Kidney (tissue), 14 donors: ENCODE results near the gene ZFP90. TPM values are rescaled to one million over a fixed set of nuclear protein-coding genes. Genes with fewer than 3 reads are reported as not detected.

Experiments
- DNase-seq, 5 donors: peaks; one replicate each; pipeline ENCODE4 v3.0.0-alpha.2; 2013 to 2020
- FAIRE-seq: peaks from 2 replicates; lab custom pipeline; 2012; peaks lifted over from hg19 to GRCh38; lab: Jason Lieb, UNC
- H3K27ac ChIP-seq, 2 donors: one replicate each; pipeline ENCODE4 v1.7.0; 2013; ENCODE audit warnings: low read depth in 2 of 2, low read length in 2 of 2, inconsistent platforms in 1 of 2
- H3K27me3 ChIP-seq: one replicate; pipeline ENCODE4 v1.7.1; 2013; ENCODE audit warnings: low read length, inconsistent platforms; ENCODE audit not compliant: control insufficient read depth, insufficient read depth
- H3K36me3 ChIP-seq, 3 donors: one replicate each; pipeline versions ENCODE4 v1.7.0 to v1.7.1; 2013; ENCODE audit warnings: low read length in 3 of 3, control low read depth in 1 of 3, inconsistent platforms in 1 of 3; ENCODE audit not compliant: insufficient read depth in 3 of 3, control insufficient read depth in 2 of 3
- H3K4me1 ChIP-seq, 3 donors: one replicate each; pipeline versions ENCODE4 v1.7.0 to v1.7.1; 2013; ENCODE audit warnings: low read length in 3 of 3, inconsistent platforms in 1 of 3, low read depth in 1 of 3; ENCODE audit not compliant: control insufficient read depth in 2 of 3, insufficient read depth in 2 of 3
- H3K4me3 ChIP-seq, 3 donors: one replicate each; pipeline versions ENCODE4 v1.7.0 to v1.8.1; 2013; ENCODE audit warnings: low read length in 3 of 3, control low read depth in 1 of 3, inconsistent platforms in 1 of 3
- H3K9ac ChIP-seq, 3 donors: one replicate each; pipeline versions ENCODE4 v1.7.0 to v1.7.1; 2013; ENCODE audit warnings: low read length in 3 of 3, control low read depth in 1 of 3, inconsistent platforms in 1 of 3
- H3K9me3 ChIP-seq, 3 donors: one replicate each; pipeline versions ENCODE4 v1.7.0 to v1.7.1; 2013; ENCODE audit warnings: low read length in 3 of 3, control low read depth in 1 of 3, inconsistent platforms in 1 of 3; ENCODE audit not compliant: control insufficient read depth in 2 of 3, insufficient read depth in 1 of 3
- CTCF ChIP-seq: IDR thresholded peaks from 3 replicates; pipeline ENCODE4 v1.5.1; 2012; ENCODE audit warnings: mild to moderate bottlenecking, moderate library complexity, borderline replicate concordance; ENCODE audit not compliant: insufficient read depth; ENCODE audit errors: extremely low read depth
- intact Hi-C: fragments of 100-400 bp; cut with DNase I; formaldehyde crosslinking; loops from one replicate; pipeline ENCODE4 v1.11.1; 2022
- polyA plus RNA-seq: library from polyadenylated mRNA; stranded (reverse); fragments of 350-450 nt; fragmentation: Illumina TruSeq; extraction: RNeasy Lipid Tissue Mini Kit (QIAGEN cat#74804); gene quantifications from one replicate; pipeline ENCODE4 v1.2.3, GENCODE V29; 2014; ENCODE audit warnings: low read depth, low replicate concordance; ENCODE audit not compliant: insufficient read depth
- total RNA-seq: library from RNA; stranded (reverse); fragmentation: NEBNext Ultra II Directional; extraction: Animal tissue kit (Norgen Biotek cat#: 25700); gene quantifications from one replicate; pipeline ENCODE4 v1.2.1, GENCODE V29; 2021
- donor health status: control.
- donor health status: control.
- donor health status: control.
- donor health status: control.
- donor health status: control.
- donor health status: DM: yes; HTN: yes; CAD: no.
- donor health status: Normal renal cell carcinoma (clear cell type).

The ZFP90 gene
- total and polyA plus RNA-seq, 2 donors from 2014 or later: 10.9 to 30.3 TPM

GRCh38 chr16:68506331-68507053, 32.6 kb upstream of the ZFP90 start:
- Histone ChIP-seq H3K36me3 (no peaks in the 10 kb centered on the region), H3K4me1 (peaks cover 0 to 3% (median 0%) of the 10 kb centered on the region in 3 donors), H3K9me3 (no peaks in the 10 kb centered on the region), H3K27me3 (no peaks in the 10 kb centered on the region), H3K9ac (no peak overlapping the region), H3K27ac (no peak overlapping the region), H3K4me3 (no peak overlapping the region)
- intact Hi-C loops: loop anchor here (10.0 kb wide), 1 partner anchor 112 kb away; no protein-coding TSS in a partner anchor
- no peak for TF ChIP-seq CTCF
- FAIRE-seq (no peak), DNase-seq (peak in 1 of 5 donors; percentile 8)

DNA sequence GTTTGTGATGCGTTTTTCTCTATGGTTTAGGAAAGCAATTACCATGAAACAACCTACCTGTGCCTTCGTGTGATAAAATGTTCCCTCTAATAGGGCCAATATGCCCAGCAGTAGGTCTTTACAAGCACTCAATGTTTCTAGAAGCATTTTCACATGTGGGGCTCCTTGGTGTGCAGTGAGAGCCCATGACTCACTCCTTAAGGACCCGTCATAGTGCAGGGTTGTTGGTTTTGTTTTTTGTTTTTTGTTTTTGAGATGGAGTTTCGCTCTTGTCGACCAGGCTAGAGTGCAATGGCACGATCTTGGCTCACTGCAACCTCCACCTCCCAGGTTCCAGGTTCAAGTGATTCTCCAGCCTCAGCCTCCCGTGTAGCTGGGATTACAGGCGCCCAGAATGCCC, 31.1 kb upstream of the ZFP90 start:
- Histone ChIP-seq H3K9ac (no peak overlapping the region), H3K4me3 (no peak overlapping the region), H3K27ac (no peak overlapping the region), H3K4me1 (peaks cover 0 to 3% (median 0%) of the 10 kb centered on the region in 3 donors), H3K9me3 (no peaks in the 10 kb centered on the region), H3K36me3 (no peaks in the 10 kb centered on the region), H3K27me3 (no peaks in the 10 kb centered on the region)
- intact Hi-C loops: loop anchor here (10.0 kb wide), 1 partner anchor 113 kb away; no protein-coding TSS in a partner anchor
- FAIRE-seq (no peak), DNase-seq (no peak)
- no peak for TF ChIP-seq CTCF

GRCh38 chr16:68508641-68509240, 30.4 kb upstream of the ZFP90 start:
- Histone ChIP-seq H3K27me3 (no peaks in the 10 kb centered on the region), H3K9me3 (no peaks in the 10 kb centered on the region), H3K4me3 (no peak overlapping the region), H3K9ac (no peak overlapping the region), H3K4me1 (peaks cover 0 to 3% (median 0%) of the 10 kb centered on the region in 3 donors), H3K36me3 (no peaks in the 10 kb centered on the region), H3K27ac (no peak overlapping the region)
- intact Hi-C loops: loop anchor here (10.0 kb wide), 1 partner anchor 114 kb away; no protein-coding TSS in a partner anchor
- no peak for FAIRE-seq
- peak in 1 of 5 donors; percentile 36 for DNase-seq
- TF ChIP-seq CTCF: no peak
